ENCODE data around the gene ZNF385D.
A peak's percentile ranks its signal among the peaks of the same experiment; 100 is the strongest.

ZNF385D gene

DNA sequence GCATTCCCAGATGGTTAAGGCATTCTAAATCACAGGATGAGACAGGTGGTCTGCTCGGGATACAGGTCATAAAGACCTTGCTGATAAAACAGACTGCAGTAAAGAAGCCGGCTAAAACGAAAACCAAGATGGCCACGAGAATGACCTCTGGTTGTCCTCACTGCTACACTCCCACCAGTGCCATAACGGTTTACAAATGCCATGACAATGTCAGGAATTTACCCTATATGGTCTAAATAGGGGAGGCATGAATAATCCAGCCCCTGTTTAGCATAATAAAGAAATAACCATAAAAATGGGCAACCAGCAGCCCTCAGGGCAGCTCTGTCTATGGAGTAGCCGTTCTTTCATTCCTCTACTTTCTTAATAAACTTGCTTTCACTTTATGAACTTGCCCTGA is 151.1 kb downstream of the ZNF385D start:
- no peak for DNase-seq (ENCODE audit: low read depth)

DNA sequence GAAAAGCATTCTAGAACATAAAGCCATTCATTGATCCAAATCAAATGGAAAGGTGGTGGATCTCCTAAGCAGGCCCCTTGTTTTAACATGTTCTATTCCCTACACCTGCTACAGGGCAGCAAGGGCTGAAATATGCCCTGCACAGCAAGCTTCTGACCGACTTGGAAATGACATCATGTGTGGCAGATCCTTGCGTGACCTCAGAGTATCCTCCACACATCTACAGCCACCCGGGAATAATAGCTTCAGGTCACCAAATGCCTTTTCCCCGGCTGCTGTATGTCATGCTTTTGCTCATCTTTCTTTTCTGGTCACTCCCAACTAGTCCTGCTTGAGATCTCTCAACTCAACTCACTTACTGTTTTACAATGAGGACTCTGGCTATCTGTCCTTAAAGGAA is 158.2 kb downstream of the ZNF385D start:
- DNase-seq (ENCODE audit: low read depth), result no peak

DNA sequence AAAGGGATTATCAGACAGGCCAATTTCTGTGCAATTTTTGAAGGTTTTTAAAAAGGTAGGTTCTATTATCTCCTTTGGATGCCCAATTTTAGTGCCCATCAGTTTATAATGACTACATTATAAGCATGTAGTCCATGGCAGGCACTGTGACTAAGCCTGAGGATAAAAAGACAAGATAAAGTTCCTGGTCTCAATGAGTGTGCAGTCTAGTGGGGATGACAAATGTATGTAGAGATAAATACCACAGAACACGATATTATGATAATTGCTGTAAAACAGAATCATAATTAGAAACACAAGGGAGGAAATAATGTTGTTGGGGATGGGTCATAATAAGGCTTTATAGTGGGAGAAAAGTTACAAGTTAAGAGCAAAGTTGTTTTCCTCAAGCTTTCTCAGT is 163.1 kb downstream of the ZNF385D start:
- DNase-seq (ENCODE audit: low read depth), result no peak

DNA sequence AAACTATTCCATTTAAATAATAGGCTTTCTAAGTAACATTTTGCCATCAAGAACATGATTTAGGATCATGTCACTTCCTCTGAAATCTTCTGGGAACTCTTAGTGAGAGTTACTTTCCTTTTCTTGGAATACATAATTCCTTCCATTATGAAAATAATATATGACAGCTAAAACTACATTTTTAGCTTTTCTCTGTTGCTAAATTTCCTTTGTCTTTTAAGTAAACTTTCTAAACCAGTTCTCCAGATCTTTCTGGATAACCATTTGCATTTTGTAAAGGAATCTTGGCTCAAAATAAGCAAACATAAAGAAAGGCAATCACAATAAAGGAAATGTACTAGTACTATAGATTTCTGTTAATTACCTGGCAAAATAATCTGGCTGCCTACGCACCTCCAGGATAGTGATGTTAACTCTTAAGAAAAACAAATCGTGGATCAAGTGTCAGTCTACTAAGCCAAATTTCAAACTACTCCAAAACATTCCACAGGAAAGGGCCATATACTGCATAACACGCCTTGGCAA is 165.7 kb downstream of the ZNF385D start:
- DNase-seq (ENCODE audit: low read depth), result no peak

DNA sequence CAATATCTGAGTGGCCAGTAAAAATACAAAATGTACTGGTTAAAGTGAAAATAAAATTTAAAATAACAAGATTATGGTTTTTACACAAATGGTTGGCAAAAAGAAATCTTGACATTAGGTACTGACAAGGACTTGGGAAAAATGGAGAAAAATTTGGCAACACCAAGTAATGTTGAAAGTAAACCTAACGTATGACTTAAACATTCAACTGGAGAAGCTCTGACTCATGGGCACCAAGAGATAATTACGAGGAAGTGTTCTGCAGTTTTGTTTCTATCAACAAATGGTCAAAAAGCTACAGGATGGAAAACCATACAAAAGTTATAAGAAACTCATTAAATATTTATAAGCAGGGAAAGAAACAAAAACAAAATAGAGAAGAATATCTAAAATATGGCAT is 177.7 kb downstream of the ZNF385D start:
- peak; percentile 4 for DNase-seq (ENCODE audit: low read depth)

DNA sequence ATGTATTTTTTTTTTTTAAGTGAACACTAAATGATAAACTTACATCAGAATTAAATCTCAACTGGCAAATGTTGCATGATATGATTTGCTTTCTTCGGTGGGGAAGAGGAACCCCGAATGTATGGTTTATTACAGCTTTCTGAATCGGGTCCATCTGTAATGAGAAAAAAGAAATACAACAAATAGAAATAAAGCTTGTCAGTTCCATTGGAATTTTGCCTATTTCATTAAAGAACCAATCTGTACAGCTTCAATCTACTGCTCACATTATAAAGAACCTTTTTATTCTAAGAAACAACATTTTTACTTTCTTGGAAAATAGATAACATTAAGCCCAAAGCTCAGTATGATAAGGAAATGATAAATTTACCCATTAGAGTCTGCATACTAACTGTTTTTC is 186.5 kb downstream of the ZNF385D start:
- no peak for DNase-seq (ENCODE audit: low read depth)

DNA sequence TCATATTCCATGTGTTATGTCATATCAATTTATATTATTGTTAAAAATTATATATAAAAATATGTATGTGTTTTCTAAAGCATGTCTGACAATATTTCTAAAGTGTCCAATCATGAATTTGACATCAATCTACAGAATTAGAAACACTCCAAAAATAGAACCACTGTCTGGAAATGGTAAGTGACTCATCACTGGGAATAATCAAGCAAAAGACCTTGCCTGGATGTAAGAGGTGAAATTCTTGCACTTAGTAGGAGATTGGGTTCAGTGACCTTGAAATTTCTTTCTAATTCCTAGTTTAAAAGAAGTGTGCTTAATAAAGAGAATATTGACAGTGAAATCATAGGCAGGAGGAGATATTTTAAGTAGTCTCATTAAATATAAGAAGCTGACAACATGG is 188.8 kb downstream of the ZNF385D start:
- no peak for DNase-seq (ENCODE audit: low read depth)

DNA sequence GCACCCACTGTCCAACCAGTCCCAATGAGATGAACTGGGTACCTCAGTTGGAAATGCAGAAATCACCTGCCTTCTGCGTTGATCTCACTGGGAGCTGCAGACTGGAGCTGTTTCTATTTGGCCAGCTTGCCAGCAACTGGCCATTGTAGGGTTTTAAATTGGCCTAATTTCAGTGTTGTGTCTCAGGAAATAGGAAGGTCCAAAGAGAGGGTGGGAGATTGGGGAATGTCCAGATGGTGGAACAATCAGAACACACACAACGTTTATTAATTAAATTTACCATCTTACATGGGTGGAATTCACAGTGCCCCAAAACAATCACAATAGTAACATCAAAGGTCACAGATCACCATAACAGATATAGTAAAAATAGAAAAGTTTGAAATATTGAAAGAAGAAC is 189.5 kb downstream of the ZNF385D start:
- DNase-seq (ENCODE audit: low read depth), result no peak

DNA sequence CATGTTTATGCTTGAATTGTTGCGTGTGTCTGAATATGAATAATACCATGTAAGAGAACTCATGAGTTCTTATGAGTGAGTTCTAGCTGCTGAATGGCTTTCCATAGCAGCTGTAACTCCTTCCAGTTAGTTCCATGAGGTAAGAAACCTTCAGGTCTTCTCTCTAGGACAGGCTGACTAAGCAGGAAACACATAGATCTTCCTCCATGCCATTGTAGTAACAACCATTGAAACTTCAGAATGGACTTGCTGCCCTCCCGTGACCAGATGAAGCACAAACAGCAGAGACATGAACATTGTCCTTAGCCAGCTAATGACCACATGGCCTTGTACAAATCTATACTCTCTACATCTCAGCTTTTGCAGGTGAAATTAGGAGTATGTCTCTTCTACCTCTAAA is 200.0 kb downstream of the ZNF385D start:
- DNase-seq (ENCODE audit: low read depth), result no peak

DNA sequence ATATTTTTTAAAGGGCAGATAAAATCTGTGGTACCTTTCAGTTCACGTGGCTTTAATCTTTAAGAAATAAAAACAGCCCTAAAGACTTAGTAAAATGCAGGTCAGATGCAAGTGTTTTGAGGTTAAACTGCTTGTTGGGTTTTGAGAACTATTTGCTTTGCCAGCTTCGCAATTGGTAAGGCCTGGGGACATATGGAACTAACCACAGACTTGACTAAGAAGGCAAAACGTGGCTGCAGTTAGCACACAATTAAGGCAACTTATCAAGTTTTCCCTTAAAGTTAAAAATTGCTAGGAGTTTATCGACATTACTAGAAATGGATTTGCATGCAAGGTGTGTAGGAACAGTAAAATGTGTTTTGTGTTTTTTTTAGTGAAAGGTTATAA is 206.9 kb downstream of the ZNF385D start:
- DNase-seq (ENCODE audit: low read depth), result peak; percentile 28

DNA sequence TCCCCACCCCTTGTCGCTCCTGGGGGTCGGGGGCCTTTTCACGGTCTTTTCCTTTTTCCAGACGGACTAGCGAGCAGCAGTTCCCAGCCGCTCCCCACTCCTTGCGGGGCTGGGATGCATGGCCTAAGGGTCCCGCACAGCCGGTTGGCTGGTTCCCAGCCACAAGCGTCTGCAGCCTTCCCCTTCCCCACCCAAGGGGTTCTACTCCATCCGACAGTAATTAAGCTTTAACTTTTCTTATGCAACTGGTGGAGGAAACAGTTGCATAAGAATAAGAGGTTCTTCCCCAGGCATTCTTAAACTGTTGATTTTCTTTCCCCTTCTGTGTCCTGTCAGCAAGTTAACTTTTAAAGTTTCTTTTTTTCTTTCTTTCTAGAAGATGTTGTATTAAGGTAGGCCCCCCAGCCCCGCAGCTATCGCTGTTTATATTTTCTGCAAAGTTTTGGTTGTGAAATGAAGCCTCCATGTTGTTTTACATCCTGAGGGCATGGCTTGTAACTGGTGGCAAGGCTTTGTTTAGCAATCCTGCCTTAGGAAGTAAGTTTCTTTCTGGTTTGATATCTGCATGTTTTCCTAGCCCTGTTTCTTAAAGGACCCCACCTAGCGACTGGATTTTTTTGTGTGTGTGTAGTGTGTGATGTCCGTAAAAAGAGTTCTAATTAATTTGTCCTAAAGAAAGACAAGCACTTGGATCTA is 207.5 kb downstream of the ZNF385D start:
- DNase-seq (ENCODE audit: low read depth), result no peak

DNA sequence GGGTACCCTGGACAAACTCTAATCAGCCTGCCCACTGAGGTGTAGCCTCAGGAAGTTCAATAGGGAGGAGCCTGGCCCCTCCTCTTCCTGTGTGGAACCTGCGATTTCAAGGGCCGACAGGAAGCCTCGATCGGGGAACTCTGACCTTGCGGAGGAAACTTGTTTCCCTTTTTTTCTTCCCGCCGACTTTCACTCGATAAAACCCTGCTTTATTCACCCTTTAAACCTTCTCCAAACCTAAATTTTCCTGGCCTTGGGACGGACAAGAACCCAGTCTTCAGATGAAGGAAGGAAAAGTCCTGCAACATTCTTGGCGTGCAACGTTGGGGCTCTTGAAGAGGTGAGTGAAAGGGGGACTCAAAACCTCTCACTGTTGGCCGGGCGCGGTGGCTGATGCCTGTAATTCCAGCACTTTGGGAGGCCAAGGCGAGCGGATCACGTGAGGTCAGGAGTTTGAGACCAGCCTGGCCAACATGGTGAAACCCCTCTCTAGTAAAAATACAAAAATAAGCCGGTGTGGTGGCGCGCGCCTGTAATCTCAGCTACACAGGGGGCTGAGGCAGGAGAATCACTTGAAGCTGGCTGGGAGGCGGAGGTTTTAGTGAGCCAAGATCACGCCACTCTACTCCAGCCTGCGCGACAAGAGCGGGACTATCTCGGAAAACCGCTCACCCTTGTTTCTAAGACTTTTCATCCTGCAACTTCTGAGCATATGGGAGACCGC is 208.2 kb downstream of the ZNF385D start:
- DNase-seq (ENCODE audit: low read depth), result no peak

DNA sequence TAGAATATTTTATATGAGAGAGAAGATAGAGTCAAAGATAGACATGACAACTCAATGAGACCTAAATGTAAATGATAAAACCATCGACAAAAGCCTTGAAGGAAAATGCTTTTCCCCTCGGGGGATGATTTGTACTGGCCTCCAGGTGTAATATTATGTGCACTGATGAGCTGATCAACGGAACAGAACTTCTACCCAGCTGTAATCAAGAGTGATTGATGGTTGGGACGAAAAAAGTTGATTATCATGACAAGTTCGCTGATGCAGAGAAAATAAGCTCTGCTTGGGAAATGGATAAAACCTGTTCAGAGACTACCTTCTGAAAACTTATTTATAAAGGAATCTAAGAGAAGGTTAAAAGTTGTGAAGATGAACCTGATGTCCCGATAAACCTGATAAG is 210.7 kb downstream of the ZNF385D start:
- DNase-seq (ENCODE audit: low read depth), result no peak

DNA sequence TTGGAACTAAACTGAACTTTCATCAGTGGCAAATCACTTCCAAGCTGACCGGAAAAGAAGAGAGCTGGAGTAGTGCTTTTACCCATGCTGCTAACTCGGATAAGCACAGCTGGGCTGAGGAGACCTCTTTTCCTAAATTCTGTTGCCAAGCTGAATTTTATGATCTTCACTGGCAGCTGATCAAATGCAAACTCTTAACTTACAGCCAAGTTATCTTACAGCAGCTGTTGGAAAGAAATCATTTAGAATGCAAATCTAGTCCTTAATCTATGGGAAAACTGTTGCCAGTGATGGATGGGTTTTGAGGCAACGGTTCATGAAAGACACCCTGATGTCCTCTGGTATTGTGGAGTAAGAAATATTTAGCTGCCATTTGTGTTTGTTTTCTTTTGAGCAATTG is 216.5 kb downstream of the ZNF385D start:
- no peak for DNase-seq (ENCODE audit: low read depth)

DNA sequence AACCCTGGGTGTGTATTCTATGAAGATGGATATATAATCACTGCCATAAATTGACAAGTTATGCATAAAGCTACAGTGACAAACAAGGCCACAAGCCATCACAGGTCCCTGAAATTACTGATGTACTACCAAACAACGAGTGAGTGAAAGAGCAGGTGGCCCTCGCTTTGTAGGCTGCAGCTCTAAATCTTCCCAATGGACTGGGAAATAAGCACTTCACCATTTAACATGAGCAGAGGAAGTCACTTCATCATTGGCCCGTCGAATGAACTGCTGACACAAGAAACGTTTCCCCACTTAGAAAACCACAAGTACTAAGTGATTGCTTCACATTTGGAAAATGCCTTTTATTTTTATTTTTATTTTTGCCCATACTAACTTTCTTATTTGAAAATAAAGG is 218.0 kb downstream of the ZNF385D start:
- DNase-seq (ENCODE audit: low read depth), result no peak

DNA sequence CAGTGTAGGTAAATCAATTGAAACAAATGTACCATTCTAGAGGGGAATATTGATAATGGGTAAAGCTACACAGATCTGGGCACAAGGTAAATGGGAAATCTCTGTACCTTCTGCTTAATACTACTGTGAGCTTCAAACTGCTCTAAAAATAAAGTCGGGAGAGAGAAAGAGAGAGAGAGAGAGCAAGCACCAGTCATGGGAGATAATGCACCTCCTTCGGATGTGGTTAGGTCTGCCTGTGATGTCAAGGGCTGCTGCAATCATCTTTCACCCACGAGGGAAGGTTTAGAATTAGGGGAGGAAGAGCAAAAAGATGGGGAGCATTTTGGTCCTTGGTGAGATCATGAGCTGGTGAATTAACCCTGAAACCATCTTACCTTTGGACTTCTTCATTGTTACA is 219.1 kb downstream of the ZNF385D start:
- DNase-seq (ENCODE audit: low read depth), result no peak

DNA sequence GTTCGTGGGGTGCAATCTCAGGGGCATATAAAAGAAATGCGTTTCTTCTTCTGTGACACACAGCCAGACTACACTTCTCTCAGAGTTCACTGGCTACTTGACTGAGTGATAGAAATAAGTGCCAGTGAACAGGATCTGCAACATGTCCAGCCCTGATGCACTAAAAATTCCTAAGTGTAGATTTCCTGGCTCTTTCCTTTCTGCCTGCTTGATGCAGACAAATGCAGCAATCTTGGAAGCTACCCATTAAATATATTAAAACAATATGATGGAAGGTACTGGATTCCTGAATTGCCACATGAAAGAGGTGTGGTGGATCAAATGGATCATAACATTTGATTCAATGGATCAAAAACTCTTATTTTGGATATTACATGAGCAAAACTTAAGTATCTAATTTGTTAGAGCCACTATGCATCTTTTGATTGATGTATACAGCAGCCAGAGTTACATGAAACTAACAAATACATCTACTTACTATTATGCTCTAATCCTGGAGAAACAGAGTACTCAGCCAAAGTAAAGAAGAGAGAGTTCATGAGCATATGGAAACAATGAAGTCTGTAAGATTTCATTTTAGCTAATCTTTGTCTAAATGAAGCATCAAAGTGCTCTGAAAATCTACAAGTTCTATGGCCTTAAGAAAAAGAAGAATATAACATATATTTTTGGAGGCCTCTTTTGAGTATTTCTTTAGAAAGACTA is 222.6 kb downstream of the ZNF385D start:
- no peak for DNase-seq (ENCODE audit: low read depth)

DNA sequence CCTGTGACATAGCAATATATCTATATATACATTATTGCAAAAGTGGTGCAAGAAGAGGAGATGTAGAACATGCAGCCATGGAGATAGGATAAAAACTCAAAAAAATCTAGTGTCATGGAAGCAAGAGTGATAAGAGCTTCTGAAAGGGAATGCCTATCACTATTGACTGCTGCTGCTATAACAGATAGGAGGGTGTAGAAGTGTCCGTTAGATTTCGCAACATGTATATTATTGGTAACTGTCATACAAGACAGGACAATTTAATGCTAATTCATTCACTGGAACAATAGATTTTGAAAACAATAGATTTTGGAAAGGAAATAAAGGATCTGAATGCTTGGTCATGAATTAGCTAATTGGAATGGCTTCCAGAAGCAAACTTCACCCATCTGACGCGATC is 224.5 kb downstream of the ZNF385D start:
- no peak for DNase-seq (ENCODE audit: low read depth)

DNA sequence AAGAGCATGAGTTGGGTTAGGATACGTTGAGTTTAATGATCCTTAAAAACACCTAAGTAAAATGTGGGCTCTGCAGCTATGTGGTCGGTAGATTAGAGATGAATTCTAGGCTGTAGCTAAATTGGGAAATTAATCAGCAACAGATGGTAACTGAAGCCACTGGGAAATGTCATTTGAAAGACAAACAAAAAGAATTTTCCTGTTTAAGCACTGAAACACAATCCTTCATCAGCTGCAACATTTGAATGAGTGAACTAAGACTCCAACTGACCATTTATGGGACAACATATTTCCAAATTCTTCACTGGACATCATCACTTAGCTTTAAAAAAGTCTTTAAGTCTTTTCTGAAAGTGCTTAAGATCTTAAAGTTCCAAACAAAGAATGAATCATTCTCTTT is 226.9 kb downstream of the ZNF385D start:
- peak; percentile 52 for DNase-seq (ENCODE audit: low read depth)

DNA sequence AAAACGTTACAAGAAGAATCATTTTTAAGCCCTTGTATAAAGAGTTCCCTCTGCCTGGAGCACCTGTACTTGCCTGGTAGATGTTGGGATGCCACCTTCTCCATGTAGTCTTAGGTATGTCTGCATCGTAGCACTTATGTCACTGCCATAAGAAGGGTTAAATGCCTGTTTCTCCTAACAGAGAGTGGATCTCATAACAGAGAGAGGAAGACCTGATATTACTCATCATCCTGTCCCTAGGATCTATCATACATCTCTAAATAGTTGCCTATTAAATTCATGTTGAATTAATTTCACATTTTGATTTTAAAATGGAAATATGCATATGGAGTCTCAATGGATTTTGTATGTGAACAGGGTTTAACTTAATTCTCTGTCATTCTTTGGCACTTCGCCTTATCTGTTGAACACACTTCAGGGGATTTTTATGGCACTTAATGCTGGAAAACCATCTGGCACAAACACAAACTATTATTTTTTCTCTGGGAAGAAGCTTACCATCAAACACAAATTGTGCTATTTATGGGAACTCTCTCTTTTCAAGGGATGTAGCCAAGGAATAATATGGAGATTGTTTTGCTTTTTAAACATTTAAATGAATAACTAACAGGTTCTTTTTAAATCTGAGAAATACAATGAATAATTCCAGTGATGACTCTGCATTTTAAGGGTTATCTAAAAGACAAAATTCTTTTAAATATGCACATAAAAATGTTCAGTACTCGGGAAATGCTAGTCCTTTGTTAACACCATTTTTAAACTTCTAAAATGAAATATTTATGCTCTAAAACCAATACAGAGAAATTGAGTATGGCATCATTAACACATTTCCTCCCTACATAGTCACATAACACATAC is 230.7 kb downstream of the ZNF385D start:
- DNase-seq (ENCODE audit: low read depth), result no peak

DNA sequence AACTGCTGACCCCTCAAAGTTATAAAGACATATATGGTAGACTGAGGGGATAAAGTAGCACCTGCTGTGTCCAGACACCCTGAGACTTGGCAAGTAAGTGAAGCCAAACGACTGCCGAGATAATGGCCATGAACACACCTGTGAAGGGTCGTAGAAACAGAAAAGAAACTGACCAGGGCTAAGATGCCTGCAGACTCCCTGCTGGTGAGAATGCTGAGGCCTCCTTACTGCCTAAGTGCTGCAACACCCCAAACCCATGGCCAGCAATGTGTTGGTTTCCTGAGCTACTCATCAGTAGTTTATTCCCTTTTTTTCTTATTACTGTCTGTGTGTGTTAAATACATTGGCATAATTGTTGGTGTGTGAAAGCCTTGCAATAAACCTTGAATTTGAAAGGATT is 233.8 kb downstream of the ZNF385D start:
- DNase-seq (ENCODE audit: low read depth), result no peak

DNA sequence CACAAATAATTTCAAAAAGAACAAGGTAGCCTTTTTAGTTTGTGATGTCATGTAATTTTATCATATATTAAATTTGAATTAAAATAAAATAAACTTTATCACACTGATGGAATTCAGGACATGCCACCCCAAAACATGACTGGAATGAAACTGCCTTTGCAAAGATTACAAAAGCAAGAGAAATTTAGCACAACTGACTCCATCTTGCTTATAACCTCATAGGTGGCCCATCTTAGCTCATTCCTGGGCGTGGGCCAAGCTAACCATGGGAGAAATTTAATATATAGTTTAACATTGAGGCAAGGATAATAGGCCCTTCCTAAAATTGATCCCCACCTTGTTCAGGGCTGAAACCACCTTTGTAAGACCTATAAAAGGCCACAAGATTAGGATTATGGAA is 235.6 kb downstream of the ZNF385D start:
- no peak for DNase-seq (ENCODE audit: low read depth)

All from fibroblast of gingiva (primary cell).